ENCODE data around the gene PNN. TPM values are rescaled to one million over a fixed set of nuclear protein-coding genes. Genes with fewer than 3 reads are reported as not detected.
"Not testable (repeated sequence)": the region's sequence is repeated elsewhere in the genome, so short reads cannot be mapped to it uniquely, and the experiment has no call there.

The PNN gene
- total and polyA plus RNA-seq, 2 donors (not counting 3 experiments of a cell fraction or from before 2014, with no cell fraction given): 27.3 to 79.4 TPM

DNA sequence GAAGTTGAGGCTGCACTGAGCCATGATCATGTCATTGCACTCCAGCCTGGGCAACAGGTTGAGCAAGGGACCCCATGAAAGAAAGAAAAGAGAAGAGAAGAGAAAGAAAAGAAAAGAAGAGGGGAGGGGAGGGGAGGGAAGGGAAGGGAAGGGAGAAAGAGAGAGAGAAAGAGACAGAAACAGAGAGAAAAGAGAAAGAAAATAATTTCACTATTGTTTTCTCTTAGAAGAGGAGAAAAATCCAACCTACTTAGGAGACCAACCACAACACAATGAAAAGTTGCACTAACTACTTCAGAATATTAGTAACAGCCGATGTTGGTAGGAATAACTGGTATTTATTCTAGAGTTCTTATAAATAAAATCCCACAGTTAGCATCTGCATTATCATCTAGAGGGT is 14.6 kb upstream of the PNN start:
- POLR2A ChIA-PET: interaction anchor here (1.6 kb wide), 1 partner anchor 10 kb away, joined by 4 read pairs; the partner anchor contains the start of gene TRAPPC6B
- BruUV-seq (replicated peaks): no TSS peak
- H3K4me2 ChIP-seq (ENCODE audit: insufficient read depth, low read length): no peak overlapping the region

DNA sequence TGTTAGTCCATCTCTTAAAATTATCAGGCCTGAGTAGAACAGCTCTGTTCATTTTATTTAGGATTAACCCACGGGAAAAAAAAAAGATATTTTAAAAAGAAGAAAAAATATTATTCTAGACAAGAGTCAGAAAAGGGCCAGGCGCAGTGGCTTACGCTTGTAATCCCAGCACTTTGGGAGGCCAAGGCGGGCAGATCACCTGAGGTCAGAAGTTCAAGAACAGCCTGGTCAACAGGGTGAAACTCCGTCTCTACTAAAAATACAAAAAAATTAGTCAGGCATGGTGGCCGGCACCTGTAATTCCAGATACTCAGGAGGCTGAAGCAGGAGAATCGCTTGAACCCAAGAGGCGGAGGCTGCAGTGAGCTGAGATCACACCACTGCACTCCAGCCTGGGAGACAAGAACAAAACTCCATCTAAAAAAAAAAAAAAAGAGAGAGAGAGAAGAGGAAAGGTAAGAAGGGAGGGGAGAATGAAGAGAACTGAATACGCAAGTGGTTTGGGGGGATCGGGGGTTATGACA is 7.2 kb upstream of the PNN start:
- FAIRE-seq; H3K27me3 ChIP-seq (ENCODE audit: control insufficient read depth in 2 of 2, insufficient read depth in 2 of 2, low read length in 2 of 2); BruUV-seq (replicated peaks); H3K36me3 ChIP-seq (ENCODE audit: control insufficient read depth in 2 of 2, extremely low read depth in 1 of 2, insufficient read depth in 2 of 2, low read length in 2 of 2); H4K20me1 ChIP-seq (replicated peaks; ENCODE audit: control insufficient read depth, extremely low read depth, insufficient read depth, low read length); POLR2A ChIA-PET; H3K9me3 ChIP-seq (replicated peaks; ENCODE audit: control insufficient read depth, insufficient read depth, low read length); dilution Hi-C loops (cut with MboI; ENCODE audit: extremely low pct_ligation_motif_present, low sequenced_read_pairs); H3K27ac ChIP-seq (ENCODE audit: insufficient read depth, low read depth, low read length); H2AFZ ChIP-seq (ENCODE audit: low read depth, low read length); H3K9ac ChIP-seq (replicated peaks; ENCODE audit: extremely low read depth, insufficient read depth, low read length); intact Hi-C loops (cut with micrococcal nuclease); H3K4me3 ChIP-seq (replicated peaks in 1 of 3; ENCODE audit: insufficient read depth in 1 of 3, low read depth in 1 of 3, low read length in 3 of 3); DNase-seq (ENCODE audit: low read depth, low spot score); H3K9me1 ChIP-seq (replicated peaks; ENCODE audit: control insufficient read depth, extremely low read depth, insufficient read depth, low read length): not testable (repeated sequence)
- H3K4me1 ChIP-seq (ENCODE audit: control insufficient read depth, extremely low read depth, insufficient read depth, low read length): peaks cover 18% of the 10 kb centered on the region
- H3K4me2 ChIP-seq (ENCODE audit: insufficient read depth, low read length): peak overlapping the region; percentile 88
- H3K79me2 ChIP-seq (ENCODE audit: control insufficient read depth, insufficient read depth, low read length): peaks cover 43% of the 10 kb centered on the region
- CTCF ChIA-PET: interaction anchor here (1.4 kb wide), 1 partner anchor 18 kb away, joined by 3 read pairs; no protein-coding TSS in a partner anchor

More for the DNA sequence above, 14.6 kb upstream of the PNN start:
- FAIRE-seq: no peak
- no peak overlapping the region for H2AFZ ChIP-seq (ENCODE audit: low read depth, low read length)
- no peaks in the 10 kb centered on the region for H4K20me1 ChIP-seq (replicated peaks; ENCODE audit: control insufficient read depth, extremely low read depth, insufficient read depth, low read length)
- intact Hi-C loops (cut with micrococcal nuclease): no loop called here
- CTCF ChIA-PET: interaction anchor here (0.9 to 1.3 kb wide), 2 partner anchors 10 kb away, joined by 4 to 5 read pairs; partner anchors contain the start of gene TRAPPC6B
- H3K27ac ChIP-seq (ENCODE audit: insufficient read depth, low read depth, low read length): no peak overlapping the region
- no peaks in the 10 kb centered on the region for H3K4me1 ChIP-seq (ENCODE audit: control insufficient read depth, extremely low read depth, insufficient read depth, low read length)
- TF ChIP-seq EZH2 (IDR thresholded peaks at IDR 0.05; ENCODE audit: borderline replicate concordance, low read depth, low read length, severe bottlenecking) (no peak), GATA2 (IDR thresholded peaks at IDR 0.05; ENCODE audit: insufficient read depth, insufficient read length, low read depth, low read length) (no peak), FOS (IDR thresholded peaks at IDR 0.05; ENCODE audit: borderline replicate concordance, insufficient read depth, low read length) (no peak), MYC (IDR thresholded peaks at IDR 0.05; ENCODE audit: low read depth, low read length) (no peak), POLR2AphosphoS5 (IDR thresholded peaks at IDR 0.05; ENCODE audit: insufficient read depth, low read depth, low read length) (no peak), POLR2A (IDR thresholded peaks at IDR 0.05; ENCODE audit: low read depth, low read length) (no peak), JUN (IDR thresholded peaks at IDR 0.05; ENCODE audit: borderline replicate concordance, insufficient read depth, insufficient read length, low read depth) (no peak)
- TF ChIP-seq, protein P1, sequence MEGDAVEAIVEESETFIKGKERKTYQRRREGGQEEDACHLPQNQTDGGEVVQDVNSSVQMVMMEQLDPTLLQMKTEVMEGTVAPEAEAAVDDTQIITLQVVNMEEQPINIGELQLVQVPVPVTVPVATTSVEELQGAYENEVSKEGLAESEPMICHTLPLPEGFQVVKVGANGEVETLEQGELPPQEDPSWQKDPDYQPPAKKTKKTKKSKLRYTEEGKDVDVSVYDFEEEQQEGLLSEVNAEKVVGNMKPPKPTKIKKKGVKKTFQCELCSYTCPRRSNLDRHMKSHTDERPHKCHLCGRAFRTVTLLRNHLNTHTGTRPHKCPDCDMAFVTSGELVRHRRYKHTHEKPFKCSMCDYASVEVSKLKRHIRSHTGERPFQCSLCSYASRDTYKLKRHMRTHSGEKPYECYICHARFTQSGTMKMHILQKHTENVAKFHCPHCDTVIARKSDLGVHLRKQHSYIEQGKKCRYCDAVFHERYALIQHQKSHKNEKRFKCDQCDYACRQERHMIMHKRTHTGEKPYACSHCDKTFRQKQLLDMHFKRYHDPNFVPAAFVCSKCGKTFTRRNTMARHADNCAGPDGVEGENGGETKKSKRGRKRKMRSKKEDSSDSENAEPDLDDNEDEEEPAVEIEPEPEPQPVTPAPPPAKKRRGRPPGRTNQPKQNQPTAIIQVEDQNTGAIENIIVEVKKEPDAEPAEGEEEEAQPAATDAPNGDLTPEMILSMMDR (IDR thresholded peaks at IDR 0.05; ENCODE audit: extremely low read depth in 1 of 2, insufficient read depth in 1 of 2, low read depth in 1 of 2, low read length in 2 of 2): no peak
- TF ChIP-seq, protein P2, sequence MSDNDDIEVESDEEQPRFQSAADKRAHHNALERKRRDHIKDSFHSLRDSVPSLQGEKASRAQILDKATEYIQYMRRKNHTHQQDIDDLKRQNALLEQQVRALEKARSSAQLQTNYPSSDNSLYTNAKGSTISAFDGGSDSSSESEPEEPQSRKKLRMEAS (IDR thresholded peaks at IDR 0.05; ENCODE audit: insufficient read depth, insufficient read length): no peak
- no peaks in the 10 kb centered on the region for H3K9me1 ChIP-seq (replicated peaks; ENCODE audit: control insufficient read depth, extremely low read depth, insufficient read depth, low read length)
- dilution Hi-C loops (cut with MboI; ENCODE audit: extremely low pct_ligation_motif_present, low sequenced_read_pairs): no loop called here
- no peak overlapping the region for H3K4me3 ChIP-seq (replicated peaks in 1 of 3; ENCODE audit: insufficient read depth in 1 of 3, low read depth in 1 of 3, low read length in 3 of 3)
- peaks cover 21% of the 10 kb centered on the region for H3K79me2 ChIP-seq (ENCODE audit: control insufficient read depth, insufficient read depth, low read length)
- no peaks in the 10 kb centered on the region for H3K9me3 ChIP-seq (replicated peaks; ENCODE audit: control insufficient read depth, insufficient read depth, low read length)
- no peaks in the 10 kb centered on the region for H3K27me3 ChIP-seq (ENCODE audit: control insufficient read depth in 2 of 2, insufficient read depth in 2 of 2, low read length in 2 of 2)
- H3K9ac ChIP-seq (replicated peaks; ENCODE audit: extremely low read depth, insufficient read depth, low read length): no peak overlapping the region
- no peak for DNase-seq (ENCODE audit: low read depth, low spot score)
- H3K36me3 ChIP-seq (ENCODE audit: control insufficient read depth in 2 of 2, extremely low read depth in 1 of 2, insufficient read depth in 2 of 2, low read length in 2 of 2): peaks cover 6 to 7% of the 10 kb centered on the region in 2 experiments
